Stimulated activated CD4-positive, alpha-beta T cell treated with anti-CD3 and anti-CD28 coated beads, Interleukin-2, amount 100 ng/mL, for 48 hours (primary cell): ENCODE data around the gene DEFB131A.
"Not testable (repeated sequence)": the region's sequence is repeated elsewhere in the genome, so short reads cannot be mapped to it uniquely, and the experiment has no call there.

Experiments
- DNase-seq, 2 donors: peaks; one replicate each; pipeline ENCODE4 v3.0.0-alpha.2; 2020

The DEFB131A gene, protein sequence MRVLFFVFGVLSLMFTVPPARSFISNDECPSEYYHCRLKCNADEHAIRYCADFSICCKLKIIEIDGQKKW

DNA sequence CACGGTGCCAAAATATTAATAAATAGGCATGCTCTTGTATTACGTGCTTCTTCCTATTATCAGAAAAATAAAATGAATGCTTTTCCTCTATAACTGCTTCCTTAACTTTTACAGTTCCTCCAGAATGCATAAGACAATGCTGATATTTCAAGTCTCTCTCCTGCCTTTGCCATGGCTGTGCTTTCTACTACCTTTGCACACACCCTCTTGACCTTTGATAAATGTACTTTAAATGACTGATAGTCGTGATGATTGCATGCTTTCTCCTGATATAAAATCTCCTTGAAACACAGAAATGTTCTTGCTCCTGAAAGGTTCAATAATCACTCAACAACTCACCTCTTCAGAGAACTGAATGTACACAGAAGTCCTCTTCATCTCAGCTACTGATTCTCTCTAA, at the start of gene DEFB131A:
Gene DEFB131A, plus strand, starts transcription at position 301 of the 400 bp plus-strand sequence. CDS start 120 bp downstream, outside the sequence.
- not testable (repeated sequence) for DNase-seq

DNA sequence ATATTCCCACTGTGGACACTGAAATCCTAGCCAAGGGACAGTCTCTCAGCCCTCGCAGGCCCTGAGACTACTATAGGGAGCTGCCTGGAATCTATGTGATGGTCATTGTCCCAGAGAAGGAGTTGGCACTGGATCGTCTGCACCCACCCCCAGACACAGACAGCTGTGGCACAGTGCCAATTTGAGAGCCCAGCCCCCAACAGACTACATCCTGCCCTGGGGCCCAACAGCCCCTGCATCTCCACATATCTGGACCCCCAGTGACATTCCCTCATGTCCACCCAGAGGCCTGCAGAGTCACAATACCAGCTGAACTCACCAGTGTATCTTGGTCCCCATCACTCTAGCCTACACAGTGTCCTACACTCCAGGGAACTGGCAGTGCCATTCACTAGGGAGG, 38.4 kb upstream of the DEFB131A start:
- not testable (repeated sequence) for DNase-seq

DNA sequence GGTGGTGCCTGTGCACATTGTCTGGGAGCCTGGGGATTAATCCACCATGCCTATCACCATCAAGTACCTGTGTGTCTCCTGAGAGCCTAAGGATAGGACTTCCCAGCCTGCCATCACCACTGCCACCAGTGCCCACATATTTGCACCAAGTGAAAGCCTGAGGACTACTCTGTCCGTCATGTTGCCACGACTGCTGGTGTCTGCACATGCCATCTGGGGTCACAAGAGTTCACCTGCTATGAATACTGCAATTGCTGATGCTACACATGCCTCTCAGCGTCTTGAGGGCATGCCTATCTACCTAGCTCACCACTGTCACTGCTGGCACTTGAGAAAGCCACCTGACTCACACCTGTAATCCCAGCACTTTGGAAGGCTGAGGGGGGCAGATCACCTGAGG, 37.7 kb upstream of the DEFB131A start:
- DNase-seq = not testable (repeated sequence)

DNA sequence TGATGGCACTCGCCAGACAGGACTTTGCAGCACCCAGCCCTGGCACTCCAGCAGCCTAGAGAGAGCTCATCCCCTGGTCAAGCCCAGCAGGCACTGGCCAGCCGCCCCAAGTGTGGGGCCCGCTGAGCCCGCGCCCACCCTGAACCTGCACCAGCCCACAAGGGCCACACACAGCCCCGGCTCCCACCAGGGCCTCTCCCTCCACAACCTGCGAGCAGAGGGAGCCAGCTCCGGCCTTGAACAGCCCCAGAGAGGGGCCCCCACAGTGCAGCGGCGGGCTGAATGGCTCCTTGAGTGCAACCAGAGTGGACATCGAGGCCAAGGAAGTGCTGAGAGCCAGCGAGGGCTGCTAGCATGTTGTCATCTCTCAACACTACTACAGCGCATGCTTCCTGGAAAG, 34.4 kb upstream of the DEFB131A start:
- DNase-seq = no peak

DNA sequence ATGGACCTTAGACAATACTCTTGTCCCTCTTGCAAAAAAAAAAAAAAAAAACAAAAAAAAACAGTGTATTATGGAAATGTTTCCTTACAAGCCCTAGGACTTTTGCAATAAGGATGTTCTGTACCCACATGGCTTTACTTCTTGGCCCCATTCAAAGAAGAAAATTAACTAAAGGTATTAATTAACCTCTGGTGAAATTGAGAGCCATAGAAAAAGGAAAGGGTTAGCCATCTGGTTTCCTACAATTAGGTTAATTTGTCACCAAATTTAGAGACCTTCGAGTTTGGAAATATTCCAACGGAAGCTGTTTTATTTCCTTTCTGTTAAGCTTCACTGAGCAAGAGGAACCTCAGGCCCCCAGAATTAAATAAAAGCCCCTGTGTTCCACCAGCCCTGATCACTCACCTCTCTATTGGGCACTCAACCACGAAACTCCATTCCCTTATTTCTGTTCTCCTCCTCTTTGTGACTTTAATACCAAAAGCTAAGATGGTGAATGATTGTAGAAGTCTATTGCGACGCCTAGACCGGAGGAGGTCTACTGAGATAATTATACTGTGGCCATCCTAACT, 22.2 kb upstream of the DEFB131A start:
- not testable (repeated sequence) for DNase-seq

DNA sequence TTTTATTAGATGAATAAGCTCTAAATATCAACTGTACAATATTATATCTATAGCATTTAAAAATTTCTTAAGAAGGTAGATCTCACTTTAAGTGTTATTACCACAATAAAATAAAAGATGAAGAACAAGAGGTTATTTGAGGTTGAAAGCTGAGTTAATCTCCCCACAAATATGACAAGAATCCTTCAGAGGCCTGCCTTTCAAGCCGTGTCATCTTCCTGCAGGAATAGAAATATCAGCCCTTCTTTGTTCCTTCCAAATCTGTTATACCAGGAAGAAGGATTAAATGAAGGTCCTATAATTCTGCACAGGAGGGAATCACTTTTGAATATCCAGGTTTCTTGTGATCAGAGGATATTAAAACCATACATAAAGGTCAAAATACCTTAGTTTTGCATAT, 18.3 kb upstream of the DEFB131A start:
- DNase-seq = not testable (repeated sequence)

DNA sequence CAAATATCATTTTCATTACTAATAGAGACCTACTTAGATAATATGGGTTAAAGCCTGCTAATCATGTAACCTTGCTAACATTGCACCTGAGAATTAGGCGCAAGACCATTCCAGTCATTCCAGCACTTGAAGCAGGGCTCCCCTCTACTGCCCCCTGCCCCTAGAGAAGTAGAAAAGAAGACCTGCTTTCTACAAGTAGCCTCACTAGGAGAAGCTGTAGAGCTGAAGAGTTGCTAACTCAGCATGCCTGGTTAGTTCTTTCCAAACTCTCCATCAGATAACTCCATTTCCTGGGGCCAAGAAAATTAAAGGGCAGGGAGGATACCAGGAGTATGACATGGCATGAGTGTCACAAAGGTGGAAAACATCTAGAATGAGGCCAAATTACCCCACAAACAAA, 14.2 kb upstream of the DEFB131A start:
- not testable (repeated sequence) for DNase-seq

DNA sequence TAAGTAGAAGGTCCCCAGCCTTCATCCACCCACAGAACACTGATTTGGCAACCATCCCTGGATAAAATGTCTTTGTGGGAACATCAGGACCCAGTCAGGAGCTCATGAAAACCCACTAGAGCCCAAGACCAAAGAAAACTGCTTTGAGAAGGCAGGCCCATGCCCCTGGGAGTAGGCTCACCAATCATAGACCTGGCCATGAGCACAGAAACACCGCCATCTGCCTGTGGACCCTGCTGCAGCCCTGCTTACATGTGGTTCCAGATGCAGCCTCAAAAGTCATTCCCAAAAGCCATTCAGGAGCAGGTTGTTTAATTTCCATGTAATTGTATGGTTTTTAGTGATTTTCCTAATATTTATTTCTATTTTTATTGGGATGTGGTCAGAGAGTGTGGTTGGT, 10.9 kb upstream of the DEFB131A start:
- not testable (repeated sequence) for DNase-seq

DNA sequence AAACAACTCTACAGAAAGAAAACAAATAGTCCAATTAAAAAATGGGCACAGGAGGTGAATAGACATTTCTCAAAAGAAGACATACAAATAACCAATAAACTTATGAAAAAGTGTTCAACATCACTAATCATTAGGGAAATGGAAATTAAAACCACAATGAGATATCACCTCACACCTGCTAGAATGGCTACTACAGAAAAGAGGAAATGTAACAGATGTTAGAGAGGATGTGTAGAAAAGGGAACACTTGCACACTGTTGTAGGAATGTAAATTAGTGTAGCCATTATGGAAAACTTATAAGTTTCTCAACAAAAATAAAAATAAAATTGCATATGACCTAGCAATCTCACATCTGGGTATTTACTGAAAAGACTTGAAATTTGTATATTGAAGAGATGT, 7.5 kb upstream of the DEFB131A start:
- DNase-seq = not testable (repeated sequence)

DNA sequence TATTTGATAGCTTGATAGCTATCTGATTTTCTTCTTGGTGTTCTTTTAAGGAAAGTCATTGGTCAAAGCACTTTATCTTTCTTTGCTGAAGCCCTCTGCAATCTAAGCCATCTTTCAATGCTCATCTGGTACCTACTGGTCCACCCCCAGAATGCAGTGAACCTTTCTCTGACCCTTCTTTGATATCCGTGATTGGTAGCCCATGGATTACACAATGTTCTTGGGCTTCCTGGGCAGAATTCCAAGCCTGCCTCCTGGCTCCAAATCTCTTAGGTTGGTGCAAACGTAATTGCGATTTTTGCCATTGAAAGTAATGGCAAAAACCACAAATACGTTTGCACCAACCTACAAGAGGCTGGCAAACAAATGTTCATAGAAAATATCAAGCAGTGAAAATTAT, 1.9 kb upstream of the DEFB131A start:
- DNase-seq = not testable (repeated sequence)

DNA sequence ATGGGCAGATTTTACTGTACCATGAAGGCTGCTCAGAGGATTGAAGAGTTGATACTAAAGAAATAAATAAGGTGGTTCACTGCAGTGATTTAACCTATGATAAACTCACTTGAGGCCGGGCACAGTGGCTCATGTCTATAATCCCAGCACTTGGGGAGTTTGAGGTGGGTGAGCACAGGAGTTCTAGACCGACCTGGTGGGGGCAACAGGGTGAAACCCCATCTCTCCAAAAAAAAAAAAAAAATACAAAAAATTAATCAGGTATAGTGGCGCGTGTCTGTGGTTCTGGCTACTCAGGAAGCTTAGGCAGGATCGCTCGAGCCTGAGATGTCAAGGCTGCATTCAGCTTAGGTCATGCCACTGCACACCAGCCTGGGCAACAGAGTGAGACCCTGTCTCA, 467 bp downstream of the DEFB131A start:
- DNase-seq = not testable (repeated sequence)

DNA sequence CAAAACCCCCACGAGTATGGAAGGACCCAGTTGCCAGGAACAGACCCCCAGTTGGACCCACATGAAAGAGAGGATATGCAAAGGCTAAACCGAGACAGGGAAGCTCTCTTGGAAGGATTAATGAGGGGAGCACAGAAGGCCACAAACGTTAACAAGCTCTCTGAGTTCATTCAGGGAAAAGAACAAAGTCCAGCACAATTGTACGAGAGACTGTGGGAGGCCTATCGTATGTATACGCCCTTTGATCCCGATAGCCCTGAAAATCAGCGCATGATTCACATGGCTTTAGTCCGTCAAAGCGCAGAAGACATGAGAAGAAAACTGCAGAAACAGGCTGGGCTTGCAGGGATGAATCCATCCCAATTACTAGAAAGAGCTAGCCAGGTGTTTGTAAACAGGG, 8.0 kb downstream of the DEFB131A start:
- not testable (repeated sequence) for DNase-seq

DNA sequence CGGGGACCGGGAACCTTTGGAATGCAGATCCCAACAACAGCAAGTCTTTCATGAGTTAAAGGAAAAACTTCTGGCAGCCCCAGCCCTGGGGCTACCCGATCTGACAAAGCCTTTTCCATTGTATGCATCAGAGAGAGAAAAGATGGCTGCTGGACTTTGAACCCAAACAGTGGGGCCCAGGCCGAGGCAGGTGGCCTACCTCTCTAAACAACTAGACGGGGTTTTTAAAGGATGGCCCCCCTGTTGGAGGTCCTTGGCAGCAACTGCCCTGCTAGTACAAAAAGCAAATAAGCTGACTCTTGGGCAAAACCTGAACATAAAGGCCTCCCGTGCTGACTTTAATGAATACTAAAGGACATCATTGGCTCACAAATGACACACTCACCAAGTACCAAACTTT, 10.1 kb downstream of the DEFB131A start:
- DNase-seq = not testable (repeated sequence)

DNA sequence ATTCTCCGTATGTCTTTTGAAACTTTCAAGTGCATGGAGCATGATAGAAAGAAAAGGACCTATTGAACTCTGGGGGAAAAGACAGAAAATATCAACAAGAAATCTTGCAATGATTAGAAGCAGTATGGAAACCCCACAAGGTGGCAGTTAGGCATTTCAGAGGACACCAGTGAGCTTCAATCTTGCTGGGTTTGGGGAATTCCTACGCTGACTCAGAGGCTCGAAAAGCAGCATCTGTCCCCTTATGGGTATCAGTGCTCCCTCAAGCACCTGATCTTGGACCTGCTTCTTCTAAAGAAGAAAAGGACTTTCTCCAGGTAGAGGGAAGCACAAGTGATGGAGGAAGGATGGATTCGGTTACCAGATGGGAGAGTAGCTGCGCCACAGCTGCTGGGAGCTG, 10.8 kb downstream of the DEFB131A start:
- DNase-seq = not testable (repeated sequence)

DNA sequence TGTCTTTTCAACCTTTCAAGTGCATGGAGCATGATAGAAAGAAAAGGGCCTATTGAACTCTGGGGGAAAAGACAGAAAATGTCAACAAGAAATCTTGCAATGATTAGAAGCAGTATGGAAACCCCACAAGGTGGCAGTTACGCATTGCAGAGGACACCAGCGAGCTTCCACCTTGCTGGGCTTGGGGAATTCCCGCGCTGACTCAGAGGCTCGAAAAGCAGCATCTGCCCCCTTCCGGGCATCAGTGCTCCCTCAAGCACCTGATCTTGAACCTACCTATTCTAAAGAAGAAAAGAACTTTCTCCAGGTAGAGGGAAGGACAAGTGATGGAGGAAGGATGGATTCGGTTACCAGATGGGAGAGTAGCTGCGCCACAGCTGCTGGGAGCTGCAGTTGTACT, 35.3 kb downstream of the DEFB131A start:
- DNase-seq = not testable (repeated sequence)

DNA sequence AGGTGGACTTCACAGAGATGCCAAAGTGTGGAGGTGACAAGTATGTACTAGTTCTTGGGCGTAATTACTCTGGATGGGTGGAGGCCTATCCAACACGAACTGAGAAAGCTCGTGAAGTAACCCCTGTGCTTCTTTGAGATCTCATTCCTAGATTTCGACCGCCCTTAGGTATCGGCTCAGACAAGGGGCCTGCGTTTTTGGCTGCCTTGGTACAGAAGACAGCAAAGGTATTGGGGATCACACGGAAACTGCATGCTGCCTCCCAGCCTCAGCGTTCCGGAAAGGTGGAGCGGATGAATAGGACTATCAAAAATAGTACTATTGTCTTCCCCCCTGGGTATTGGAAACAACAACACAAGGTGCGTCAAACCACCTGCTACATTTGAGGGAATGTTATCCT, 35.9 kb downstream of the DEFB131A start:
- DNase-seq = not testable (repeated sequence)

DNA sequence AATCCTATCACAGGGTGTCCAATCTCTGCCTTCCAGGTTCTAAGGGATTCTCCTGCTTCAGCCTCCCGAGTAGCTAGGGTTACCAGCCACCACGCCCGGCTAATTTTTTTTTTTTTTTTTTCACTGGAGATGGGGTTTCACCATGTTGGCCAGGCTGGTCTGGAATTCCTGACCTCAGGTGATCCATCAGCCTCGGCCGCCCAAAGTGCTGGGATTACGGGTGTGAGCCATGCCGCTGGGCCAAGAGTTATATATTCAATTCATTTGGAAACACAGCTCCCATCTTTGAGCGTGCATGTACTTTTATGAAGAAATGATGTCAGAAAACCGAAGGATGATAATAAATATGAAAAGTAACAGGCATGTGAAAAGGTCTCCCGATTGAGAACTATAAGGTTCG, 38.7 kb downstream of the DEFB131A start:
- DNase-seq = not testable (repeated sequence)

DNA sequence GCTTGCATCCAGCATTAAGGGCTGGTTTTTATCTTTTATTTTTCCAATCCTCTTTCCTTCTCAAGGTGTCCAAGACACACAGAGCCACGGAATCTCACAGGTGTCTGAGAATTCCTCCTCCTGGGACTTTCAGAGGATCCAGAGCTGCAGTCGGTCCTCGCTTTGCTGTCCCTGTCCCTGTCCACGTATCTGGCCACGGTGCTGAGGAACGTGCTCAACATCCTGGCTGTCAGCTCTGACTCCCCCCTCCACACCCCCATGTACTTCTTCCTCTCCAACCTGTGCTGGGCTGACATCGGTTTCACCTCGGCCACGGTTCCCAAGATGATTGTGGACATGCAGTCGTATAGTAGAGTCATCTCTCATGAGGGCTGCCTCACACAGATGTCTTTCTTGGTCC, 39.5 kb downstream of the DEFB131A start:
- not testable (repeated sequence) for DNase-seq

DNA sequence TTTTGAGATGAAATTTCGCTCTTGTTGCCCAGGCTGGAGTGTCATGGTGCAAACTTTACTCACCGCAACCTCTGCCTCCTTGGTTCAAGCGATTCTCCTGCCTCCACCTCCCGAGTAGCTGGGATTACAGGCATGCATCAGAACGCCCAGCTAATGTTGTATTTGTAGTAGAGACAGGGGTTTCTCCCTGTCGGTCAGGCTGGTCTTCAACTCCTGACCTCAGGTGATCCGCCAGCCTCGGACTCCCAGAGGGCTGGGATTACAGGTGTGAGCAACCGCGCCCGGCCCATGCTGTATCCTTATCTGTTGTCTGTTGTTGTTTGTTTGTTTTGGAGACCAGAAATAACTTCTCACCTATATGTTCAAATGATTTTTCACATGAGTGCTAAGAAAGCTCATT, 42.7 kb downstream of the DEFB131A start:
- DNase-seq = not testable (repeated sequence)

DNA sequence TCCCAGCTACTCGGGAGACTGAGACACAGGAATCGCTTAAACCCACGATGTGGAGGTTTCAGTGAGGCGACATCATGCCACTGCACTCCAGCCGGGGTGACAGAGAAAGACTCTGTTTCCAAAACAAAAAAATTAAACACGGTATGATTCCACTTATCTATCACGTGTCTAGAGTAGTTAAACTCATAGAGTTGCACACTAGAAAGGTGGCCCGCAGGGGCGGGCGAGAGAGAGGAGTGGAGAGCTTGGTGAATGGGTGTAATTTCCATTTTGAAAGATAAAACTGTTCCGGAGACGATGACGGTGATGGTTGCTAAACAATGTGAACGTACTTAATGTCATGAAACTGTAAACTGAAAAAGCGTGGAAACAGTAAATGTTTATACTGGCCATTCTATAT, 44.6 kb downstream of the DEFB131A start:
- DNase-seq = not testable (repeated sequence)

DNA sequence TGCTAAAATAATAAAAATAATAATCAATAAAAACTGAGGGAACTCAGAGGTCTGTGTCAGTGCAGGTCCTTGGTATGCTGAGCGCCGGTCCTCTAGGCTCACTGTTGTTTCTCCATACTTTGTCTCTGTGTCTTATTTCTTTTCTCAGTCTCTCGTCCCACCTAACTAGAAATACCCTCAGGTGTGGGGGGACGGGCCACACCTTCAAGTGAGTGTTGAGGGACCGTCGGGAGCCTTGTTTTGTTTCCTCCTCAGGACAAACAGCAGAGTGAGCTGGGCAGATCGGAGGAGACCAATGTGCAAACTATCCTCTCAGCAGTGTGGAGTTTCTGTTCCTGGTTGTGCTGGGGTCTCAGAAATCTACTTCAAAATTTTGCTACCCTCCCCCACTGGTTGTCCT, 46.3 kb downstream of the DEFB131A start:
- not testable (repeated sequence) for DNase-seq

DNA sequence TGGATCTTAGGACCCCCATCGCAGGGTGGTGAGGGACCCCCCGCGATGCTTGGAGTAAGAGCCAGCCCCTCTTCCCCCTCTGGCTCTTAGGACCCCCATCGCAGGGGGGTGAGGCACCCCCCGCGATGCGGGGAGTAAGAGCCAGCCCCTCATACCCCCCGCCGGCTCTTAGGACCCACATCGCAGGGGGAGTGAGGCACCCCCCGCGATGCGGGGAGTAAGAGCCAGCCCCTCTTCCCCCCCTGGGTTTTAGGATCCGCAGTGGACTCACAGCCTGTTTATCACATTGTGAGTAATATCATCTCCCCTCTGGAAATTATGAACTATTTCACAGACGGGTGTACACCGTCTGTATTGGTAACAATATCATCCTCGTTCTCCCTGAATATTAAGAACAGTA, 46.8 kb downstream of the DEFB131A start:
- DNase-seq = not testable (repeated sequence)

DNA sequence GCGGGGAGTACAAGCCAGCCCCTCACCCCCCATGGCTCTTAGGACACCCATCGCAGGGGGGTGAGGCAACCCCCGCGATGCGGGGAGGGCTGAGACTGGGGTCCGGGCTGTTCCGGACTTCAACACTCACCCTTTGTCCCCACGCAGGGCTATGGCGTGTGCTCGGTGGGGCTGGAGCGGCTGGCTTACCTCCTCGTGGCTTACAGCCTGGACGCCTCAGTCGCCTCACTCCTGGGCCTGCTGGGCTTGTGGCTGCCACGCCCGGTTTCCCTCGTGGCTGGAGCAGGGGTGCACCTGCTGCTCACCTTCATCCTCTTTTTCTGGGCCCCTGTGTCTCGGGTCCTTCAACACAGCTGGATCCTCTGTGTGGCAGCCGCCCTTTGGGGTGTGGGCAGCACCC, 49.4 kb downstream of the DEFB131A start:
- DNase-seq = not testable (repeated sequence)

DNA sequence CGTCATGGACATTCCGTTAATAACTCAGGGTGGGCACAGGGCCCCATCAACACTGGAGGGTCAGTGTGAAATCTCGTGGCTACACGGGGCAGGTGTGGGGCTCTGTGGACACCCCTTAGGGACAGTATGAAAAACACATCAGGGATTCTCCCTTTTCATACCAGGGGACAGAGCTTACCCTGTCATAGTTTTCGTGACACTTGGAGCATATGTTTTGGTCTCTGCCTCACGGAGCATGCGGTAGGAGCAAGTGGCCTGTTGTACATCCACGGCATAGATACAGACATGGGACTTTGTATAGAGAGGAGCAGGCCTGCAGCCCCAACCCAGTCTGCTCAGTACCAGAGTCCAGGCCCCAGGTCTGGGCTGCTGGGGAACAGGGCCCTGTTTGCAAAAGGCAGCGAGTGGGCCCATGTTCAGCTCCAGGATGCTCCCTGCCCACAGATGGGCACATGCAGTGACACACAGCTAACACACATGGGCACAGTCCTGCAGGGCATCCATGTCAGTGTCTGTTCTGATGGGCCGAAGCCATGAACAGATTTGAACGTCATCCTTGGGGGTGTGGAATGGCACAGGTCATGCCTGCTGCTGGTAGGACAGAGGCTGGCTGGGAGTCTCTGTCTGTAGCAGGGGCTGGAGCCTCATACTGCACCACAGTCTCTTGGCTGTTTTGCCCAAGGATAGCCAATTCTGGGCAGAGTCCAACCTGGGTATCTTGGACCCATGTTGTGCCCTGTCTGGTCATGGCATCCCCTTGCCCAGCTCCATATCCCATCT, 50.2 kb downstream of the DEFB131A start:
- DNase-seq = not testable (repeated sequence)
